HCT116 (cell line): Measurements from ENCODE around the gene MINDY4. TPM values are rescaled to one million over a fixed set of nuclear protein-coding genes. Genes with fewer than 3 reads are reported as not detected.

Experiments used
- ATAC-seq: fragments of 200-7000 bp; cut with Tn5 transposase; 2 replicates; pipeline ENCODE4 v1.9.1; 2020; ENCODE audit warnings: mild to moderate bottlenecking, moderate library complexity
- BruUV-seq: library from RNA; stranded (reverse); fragments of 400-500 nt; replicated peaks from 2 replicates; lab custom pipeline; 2021; lab: Mats Ljungman, UMichigan
- CTCF ChIA-PET: fragments of 300-600 bp; sonication (Branson Sonifier 250); formaldehyde crosslinking; loops from one replicate; lab custom pipeline; 2021; ENCODE audit warnings: antibody characterized with exemption; lab: Charles Lee
- POLR2A ChIA-PET: fragments of 300-600, 350-600 bp; sonication (Branson Sonifier 250); formaldehyde crosslinking; loops from one replicate; lab custom pipeline; 2021; ENCODE audit warnings: antibody characterized with exemption; lab: Charles Lee
- RAD21 ChIA-PET, 2 experiments: fragments of 300-600 bp; sonication (Branson Sonifier 250); formaldehyde crosslinking; loops; one replicate each; lab custom pipeline; 2023; ENCODE audit warnings: low total read pairs in 2 of 2; ENCODE audit not compliant: uncharacterized antibody in 2 of 2, unreplicated experiment in 2 of 2, low non-redundant PET in 1 of 2; lab: Charles Lee
- DNase-seq: peaks from one replicate; pipeline ENCODE4 v3.0.0-alpha.2; 2010; ENCODE audit warnings: low read depth, low spot score
- H2AFZ ChIP-seq: fragments of 200-600 bp; shearing (Covaris generic), sonication (generic); 2 replicates; pipeline ENCODE4 v1.6.1; 2017; ENCODE audit warnings: low read depth, mixed run types, mixed read lengths, antibody characterized with exemption, low read length; ENCODE audit not compliant: poor library complexity, severe bottlenecking
- H3K27ac ChIP-seq: 2 replicates; pipeline ENCODE4 v1.5.1; 2012; ENCODE audit warnings: low read depth, low read length
- H3K27me3 ChIP-seq: fragments of 200-600 bp; sonication (generic); 2 replicates; pipeline ENCODE4 v1.6.1; 2016; ENCODE audit warnings: mixed run types, low read length, mixed read lengths; ENCODE audit not compliant: insufficient read depth
- H3K36me3 ChIP-seq, 2 experiments: fragments of 200-500 bp in 1 of 2; fragments of 200-600 bp in 1 of 2; sonication (Bioruptor generic) in 1 of 2; sonication (generic) in 1 of 2; 2 replicates each; pipeline versions ENCODE4 v1.5.1 to v1.6.1; 2014 to 2016; ENCODE audit warnings: low read length in 2 of 2, inconsistent platforms in 1 of 2, mixed read lengths in 1 of 2, mixed run types in 1 of 2; ENCODE audit not compliant: insufficient read depth in 2 of 2, control insufficient read depth in 1 of 2
- H3K4me1 ChIP-seq, 2 experiments: fragments of 200-600 bp in 1 of 2; sonication (generic) in 1 of 2; 2 replicates each; pipeline versions ENCODE4 v1.5.1 to v1.6.1; 2012 to 2017; ENCODE audit warnings: low read length in 2 of 2, inconsistent platforms in 1 of 2, mild to moderate bottlenecking in 1 of 2, mixed read lengths in 1 of 2, mixed run types in 1 of 2, moderate library complexity in 1 of 2; ENCODE audit not compliant: insufficient read depth in 2 of 2, control insufficient read depth in 1 of 2
- H3K4me2 ChIP-seq: fragments of 200-600 bp; sonication (generic); 2 replicates; pipeline ENCODE4 v1.6.1; 2017; ENCODE audit warnings: mixed run types, low read length, mixed read lengths
- H3K4me3 ChIP-seq, 2 experiments: fragments of 200-600 bp in 1 of 2; sonication (generic) in 1 of 2; replicated peaks in 1 of 2; 2 replicates each; pipeline ENCODE4 v1.5.1; 2011 to 2016; ENCODE audit warnings: low read length in 2 of 2, control low read depth in 1 of 2, low read depth in 1 of 2, mild to moderate bottlenecking in 1 of 2, mixed read lengths in 1 of 2, mixed run types in 1 of 2
- H3K79me2 ChIP-seq: fragments of 200-600 bp; sonication (generic); 2 replicates; pipeline ENCODE4 v1.6.1; 2017; ENCODE audit warnings: mild to moderate bottlenecking, mixed run types, low read length, moderate library complexity, mixed read lengths; ENCODE audit not compliant: insufficient read depth
- H3K9ac ChIP-seq: fragments of 200-600 bp; sonication (generic); 2 replicates; pipeline ENCODE4 v1.6.1; 2016; ENCODE audit warnings: low read length, mixed read lengths
- H3K9me2 ChIP-seq: fragments of 200-600 bp; sonication (generic), shearing (Covaris generic); 2 replicates; pipeline ENCODE4 v1.6.1; 2017; ENCODE audit warnings: mixed run types, mild to moderate bottlenecking, moderate library complexity; ENCODE audit not compliant: insufficient read depth
- H3K9me3 ChIP-seq, 2 experiments: fragments of 200-500 bp in 1 of 2; fragments of 200-600 bp in 1 of 2; sonication (Bioruptor generic) in 1 of 2; sonication (generic) in 1 of 2; 2 replicates each; pipeline ENCODE4 v1.6.1; 2014 to 2017; ENCODE audit warnings: low read length in 2 of 2, mixed read lengths in 2 of 2, inconsistent platforms in 1 of 2, low read depth in 1 of 2, mild to moderate bottlenecking in 1 of 2, mixed run types in 1 of 2, moderate library complexity in 1 of 2; ENCODE audit not compliant: control insufficient read depth in 1 of 2, insufficient read depth in 1 of 2
- H4K20me1 ChIP-seq: fragments of 200-600 bp; sonication (generic), shearing (Covaris generic); 2 replicates; pipeline ENCODE4 v1.6.1; 2017; ENCODE audit warnings: mixed run types, mild to moderate bottlenecking, moderate library complexity; ENCODE audit not compliant: insufficient read depth
- CBX3 ChIP-seq: IDR thresholded peaks from 2 replicates; pipeline ENCODE4 v1.6.1; 2012; ENCODE audit warnings: low read depth
- EGR1 ChIP-seq: IDR thresholded peaks from 2 replicates; pipeline ENCODE4 v1.6.1; 2012; ENCODE audit warnings: low read depth
- ELF1 ChIP-seq: IDR thresholded peaks from 2 replicates; pipeline ENCODE4 v1.6.1; 2012; ENCODE audit warnings: low read depth, borderline replicate concordance
- EZH2phosphoT487 ChIP-seq: fragments of 200-600 bp; IDR thresholded peaks from 2 replicates; pipeline ENCODE4 v1.6.1; 2018; ENCODE audit warnings: antibody characterized with exemption, borderline replicate concordance
- FOSL1 ChIP-seq: IDR thresholded peaks from 2 replicates; pipeline ENCODE4 v1.6.1; 2012; ENCODE audit warnings: low read depth
- JUND ChIP-seq: IDR thresholded peaks from 2 replicates; pipeline ENCODE4 v1.6.1; 2012
- POLR2A ChIP-seq: IDR thresholded peaks from 2 replicates; pipeline ENCODE4 v1.7.0; 2011; ENCODE audit warnings: borderline replicate concordance; ENCODE audit not compliant: insufficient read depth, insufficient read length; ENCODE audit errors: extremely low read depth
- SIN3A ChIP-seq: IDR thresholded peaks from 2 replicates; pipeline ENCODE4 v1.6.1; 2012; ENCODE audit warnings: low read depth
- SP1 ChIP-seq: IDR thresholded peaks from 2 replicates; pipeline ENCODE4 v1.6.1; 2012; ENCODE audit warnings: low read depth
- YY1 ChIP-seq: IDR thresholded peaks from 2 replicates; pipeline ENCODE4 v1.6.1; 2011; ENCODE audit warnings: low read length, low read depth, moderate library complexity, mild to moderate bottlenecking; ENCODE audit not compliant: insufficient replicate concordance; ENCODE audit errors: extremely low read depth
- ZBTB33 ChIP-seq: IDR thresholded peaks from 2 replicates; pipeline ENCODE4 v1.6.1; 2011; ENCODE audit warnings: mild to moderate bottlenecking, low read length, moderate library complexity; ENCODE audit not compliant: insufficient replicate concordance; ENCODE audit errors: extremely low read depth
- ZFX ChIP-seq: fragments of 450-650 bp; IDR thresholded peaks from 2 replicates; pipeline ENCODE4 v1.6.1; 2017
- intact Hi-C: fragments of 100-400 bp; cut with micrococcal nuclease; formaldehyde crosslinking; loops from 2 replicates; pipeline ENCODE4 v1.10.0; 2022
- total RNA-seq: library from RNA; stranded (reverse); gene quantifications from one replicate; pipeline ENCODE4 v1.2.1, GENCODE V29; 2021; ENCODE audit not compliant: unreplicated experiment
- TF ChIP-seq, protein P1 (sequence below), 3 experiments: fragments of 200-600 bp in 1 of 3; sonication (generic) in 1 of 3; IDR thresholded peaks in 2 of 3; conservative IDR thresholded peaks in 1 of 3; 2 replicates each; pipeline ENCODE4 v1.5.1; 2012 to 2017; ENCODE audit warnings: low read depth in 2 of 3, low read length in 2 of 3, antibody characterized with exemption in 1 of 3, borderline replicate concordance in 1 of 3, control low read depth in 1 of 3, mild to moderate bottlenecking in 1 of 3, mixed read lengths in 1 of 3, mixed run types in 1 of 3, moderate library complexity in 1 of 3; ENCODE audit not compliant: insufficient read depth in 1 of 3

The MINDY4 gene
- total RNA-seq, 1 experiment from 2014 or later: 6.1 TPM

GRCh38 chr7:30913821-30914515 is 142.8 kb downstream of the MINDY4 start:
- H2AFZ ChIP-seq: no peak overlapping the region
- ChIA-PET CTCF (no interaction called here), POLR2A (no interaction called here), RAD21 (no interaction called here)
- ATAC-seq (peak; percentile 20), DNase-seq (no peak)
- BruUV-seq: no TSS peak
- H3K9me2 ChIP-seq: no peaks in the 10 kb centered on the region
- no peaks in the 10 kb centered on the region for H3K27me3 ChIP-seq
- peaks cover 10 to 21% of the 10 kb centered on the region in 2 experiments for H3K4me1 ChIP-seq
- H3K9me3 ChIP-seq: no peaks in the 10 kb centered on the region
- TF ChIP-seq EZH2phosphoT487 (no peak), CBX3 (no peak), ZBTB33 (no peak), JUND (no peak), POLR2A (no peak), EGR1 (no peak), FOSL1 (no peak), ZFX (no peak), YY1 (no peak), SIN3A (no peak), SP1 (no peak), ELF1 (no peak)
- TF ChIP-seq, protein P1, sequence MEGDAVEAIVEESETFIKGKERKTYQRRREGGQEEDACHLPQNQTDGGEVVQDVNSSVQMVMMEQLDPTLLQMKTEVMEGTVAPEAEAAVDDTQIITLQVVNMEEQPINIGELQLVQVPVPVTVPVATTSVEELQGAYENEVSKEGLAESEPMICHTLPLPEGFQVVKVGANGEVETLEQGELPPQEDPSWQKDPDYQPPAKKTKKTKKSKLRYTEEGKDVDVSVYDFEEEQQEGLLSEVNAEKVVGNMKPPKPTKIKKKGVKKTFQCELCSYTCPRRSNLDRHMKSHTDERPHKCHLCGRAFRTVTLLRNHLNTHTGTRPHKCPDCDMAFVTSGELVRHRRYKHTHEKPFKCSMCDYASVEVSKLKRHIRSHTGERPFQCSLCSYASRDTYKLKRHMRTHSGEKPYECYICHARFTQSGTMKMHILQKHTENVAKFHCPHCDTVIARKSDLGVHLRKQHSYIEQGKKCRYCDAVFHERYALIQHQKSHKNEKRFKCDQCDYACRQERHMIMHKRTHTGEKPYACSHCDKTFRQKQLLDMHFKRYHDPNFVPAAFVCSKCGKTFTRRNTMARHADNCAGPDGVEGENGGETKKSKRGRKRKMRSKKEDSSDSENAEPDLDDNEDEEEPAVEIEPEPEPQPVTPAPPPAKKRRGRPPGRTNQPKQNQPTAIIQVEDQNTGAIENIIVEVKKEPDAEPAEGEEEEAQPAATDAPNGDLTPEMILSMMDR (IDR thresholded peaks at IDR 0.05 in 2 of 3, conservative IDR thresholded peaks at IDR 0.05 in 1 of 3; ENCODE audit: borderline replicate concordance in 1 of 3, insufficient read depth in 1 of 3, low read depth in 2 of 3, low read length in 2 of 3): no peak
- H3K36me3 ChIP-seq: no peaks in the 10 kb centered on the region
- intact Hi-C loops: no loop called here
- peak overlapping the region; percentile 7; the same call in 1 of the 2 replicates for H3K9ac ChIP-seq
- H3K79me2 ChIP-seq: no peaks in the 10 kb centered on the region
- H4K20me1 ChIP-seq: no peaks in the 10 kb centered on the region
- H3K27ac ChIP-seq: no peak overlapping the region
- H3K4me3 ChIP-seq: no peak overlapping the region
- peak overlapping the region; percentile 70 for H3K4me2 ChIP-seq
